Stimulated activated CD4-positive, alpha-beta T cell treated with anti-CD3 and anti-CD28 coated beads, Interleukin-4, amount 100 ng/mL, for 48 hours (primary cell): ENCODE data around the gene RNF213.
A peak's percentile ranks its signal among the peaks of the same experiment; 100 is the strongest.

ENCODE experiments used
- DNase-seq, 2 donors: peaks; one replicate each; pipeline ENCODE4 v3.0.0-alpha.2; 2020; ENCODE audit warnings: low read depth in 2 of 2

The RNF213 gene

GRCh38 chr17:80431246-80432195 lies 170.9 kb downstream of the RNF213 start:
- no peak for DNase-seq

- DNase-seq: no peak
Observed at GRCh38 chr17:80432350-80432955, 171.8 kb downstream of the RNF213 start.

GRCh38 chr17:80432961-80433550 lies 172.4 kb downstream of the RNF213 start:
- DNase-seq: no peak

- no peak for DNase-seq
Observed at GRCh38 chr17:80433916-80434666, 173.4 kb downstream of the RNF213 start.

GRCh38 chr17:80437532-80437931 lies 176.9 kb downstream of the RNF213 start:
- no peak for DNase-seq

GRCh38 chr17:80438806-80439205 lies 178.2 kb downstream of the RNF213 start:
- no peak for DNase-seq

- no peak for DNase-seq
Observed at GRCh38 chr17:80439499-80439898, 178.8 kb downstream of the RNF213 start.

GRCh38 chr17:80441133-80441578 lies 180.5 kb downstream of the RNF213 start:
- DNase-seq: peak; percentile 33 to 47

- no peak for DNase-seq
Observed at GRCh38 chr17:80441598-80442322, 181.1 kb downstream of the RNF213 start.

- DNase-seq: no peak
Observed at GRCh38 chr17:80442323-80442659, 181.6 kb downstream of the RNF213 start.

GRCh38 chr17:80442764-80443163 lies 182.1 kb downstream of the RNF213 start:
- DNase-seq: no peak

- DNase-seq: no peak
Observed at GRCh38 chr17:80443498-80443897, 182.8 kb downstream of the RNF213 start.

GRCh38 chr17:80443916-80444643 lies 183.4 kb downstream of the RNF213 start:
- DNase-seq: no peak

GRCh38 chr17:80444644-80444979 lies 184.0 kb downstream of the RNF213 start:
- DNase-seq: no peak

- no peak for DNase-seq
Observed at GRCh38 chr17:80445007-80445725, 184.5 kb downstream of the RNF213 start.

- no peak for DNase-seq
Observed at GRCh38 chr17:80445726-80446110, 185.1 kb downstream of the RNF213 start.

GRCh38 chr17:80446645-80447405 lies 186.2 kb downstream of the RNF213 start:
- DNase-seq: no peak

GRCh38 chr17:80447790-80448189 lies 187.1 kb downstream of the RNF213 start:
- no peak for DNase-seq
